ENCODE results near the gene MCUR1. TPM values are rescaled to one million over a fixed set of nuclear protein-coding genes. Genes with fewer than 3 reads are reported as not detected.
"Not testable (repeated sequence)": the region's sequence is repeated elsewhere in the genome, so short reads cannot be mapped to it uniquely, and the experiment has no call there.

MCUR1 gene
- polyA plus RNA-seq, 1 experiment: 6.2 TPM

DNA sequence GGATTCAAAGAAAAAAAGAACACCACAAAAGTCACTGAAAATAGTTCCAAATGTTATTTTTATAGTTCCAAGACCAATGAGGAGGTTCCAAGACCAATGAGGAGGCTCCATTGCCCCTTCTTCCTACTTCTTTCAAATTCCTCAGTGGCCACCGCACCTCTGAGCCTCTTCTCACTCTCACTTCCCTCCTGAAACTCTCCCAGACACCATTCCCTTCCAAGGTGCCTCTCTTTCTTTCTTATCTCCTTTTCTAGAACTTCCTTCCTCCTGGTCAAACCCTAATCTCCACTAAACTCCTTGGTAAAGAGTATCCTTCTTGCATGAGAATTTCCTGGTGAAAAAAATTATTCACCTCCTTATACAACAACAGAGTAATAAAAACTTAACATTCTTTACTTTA is 20.4 kb upstream of the MCUR1 start:
- Histone ChIP-seq H3K4me3 (ENCODE audit: low read depth, low read length) (no peak overlapping the region), H3K27me3 (ENCODE audit: control insufficient read depth, insufficient read depth, low read length) (no peaks in the 10 kb centered on the region; the same call in 1 of the 2 replicates)
- CTCF ChIA-PET: no interaction called here

DNA sequence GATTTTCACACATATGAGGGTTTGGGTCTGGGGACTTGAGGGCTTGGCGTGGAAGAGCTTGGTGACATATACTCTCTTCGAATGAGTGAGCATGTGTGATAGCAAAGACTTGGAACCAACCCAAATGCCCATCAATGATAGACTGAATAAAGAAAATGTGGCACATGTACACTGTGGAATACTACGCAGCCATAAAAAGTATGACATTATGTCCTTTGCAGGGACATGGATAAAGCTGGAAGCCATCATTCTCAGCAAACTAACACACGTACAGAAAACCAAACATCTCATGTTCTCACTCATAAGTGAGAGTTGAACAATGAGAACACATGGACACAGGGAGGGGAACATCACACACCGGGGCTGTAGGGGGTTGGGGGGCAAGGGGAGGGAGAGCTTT is 19.7 kb upstream of the MCUR1 start:
- DNase-seq (ENCODE audit: low read depth); CTCF ChIA-PET; H3K27me3 ChIP-seq (ENCODE audit: control insufficient read depth, insufficient read depth, low read length); POLR2A ChIA-PET; H3K36me3 ChIP-seq (ENCODE audit: control insufficient read depth, insufficient read depth, low read length); H3K4me3 ChIP-seq (ENCODE audit: low read depth, low read length): not testable (repeated sequence)

More for the DNA sequence above, 20.4 kb upstream of the MCUR1 start:
- TF ChIP-seq, protein P1, sequence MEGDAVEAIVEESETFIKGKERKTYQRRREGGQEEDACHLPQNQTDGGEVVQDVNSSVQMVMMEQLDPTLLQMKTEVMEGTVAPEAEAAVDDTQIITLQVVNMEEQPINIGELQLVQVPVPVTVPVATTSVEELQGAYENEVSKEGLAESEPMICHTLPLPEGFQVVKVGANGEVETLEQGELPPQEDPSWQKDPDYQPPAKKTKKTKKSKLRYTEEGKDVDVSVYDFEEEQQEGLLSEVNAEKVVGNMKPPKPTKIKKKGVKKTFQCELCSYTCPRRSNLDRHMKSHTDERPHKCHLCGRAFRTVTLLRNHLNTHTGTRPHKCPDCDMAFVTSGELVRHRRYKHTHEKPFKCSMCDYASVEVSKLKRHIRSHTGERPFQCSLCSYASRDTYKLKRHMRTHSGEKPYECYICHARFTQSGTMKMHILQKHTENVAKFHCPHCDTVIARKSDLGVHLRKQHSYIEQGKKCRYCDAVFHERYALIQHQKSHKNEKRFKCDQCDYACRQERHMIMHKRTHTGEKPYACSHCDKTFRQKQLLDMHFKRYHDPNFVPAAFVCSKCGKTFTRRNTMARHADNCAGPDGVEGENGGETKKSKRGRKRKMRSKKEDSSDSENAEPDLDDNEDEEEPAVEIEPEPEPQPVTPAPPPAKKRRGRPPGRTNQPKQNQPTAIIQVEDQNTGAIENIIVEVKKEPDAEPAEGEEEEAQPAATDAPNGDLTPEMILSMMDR (IDR thresholded peaks at IDR 0.05; ENCODE audit: insufficient read depth, low read depth, low read length): no peak
- no peak for DNase-seq (ENCODE audit: low read depth)
- POLR2A ChIA-PET: no interaction called here
- H3K36me3 ChIP-seq (ENCODE audit: control insufficient read depth, insufficient read depth, low read length): no peaks in the 10 kb centered on the region

DNA sequence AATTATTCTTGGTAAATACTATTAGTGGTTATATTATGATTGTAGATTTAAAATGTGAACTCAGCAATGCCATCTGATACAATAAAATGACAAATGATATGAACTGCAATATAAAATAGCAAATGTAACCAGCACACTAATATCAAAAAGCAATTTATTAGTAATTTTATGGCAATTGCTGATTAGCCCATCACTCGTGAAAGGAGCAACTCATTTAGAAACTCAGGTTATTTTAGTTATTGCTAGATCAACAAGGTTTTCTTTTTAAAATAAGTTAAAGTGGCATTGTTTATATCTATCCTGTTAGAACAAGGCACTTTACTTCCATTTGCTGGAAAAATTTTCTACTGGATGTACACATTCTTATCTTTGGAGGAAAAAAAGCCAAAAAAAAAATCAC is 18.4 kb upstream of the MCUR1 start:
- H3K36me3 ChIP-seq (ENCODE audit: control insufficient read depth, insufficient read depth, low read length): no peaks in the 10 kb centered on the region
- no peak overlapping the region for H3K4me3 ChIP-seq (ENCODE audit: low read depth, low read length)
- POLR2A ChIA-PET: no interaction called here
- H3K27me3 ChIP-seq (ENCODE audit: control insufficient read depth, insufficient read depth, low read length): no peaks in the 10 kb centered on the region; the same call in 1 of the 2 replicates
- CTCF ChIA-PET: no interaction called here
- DNase-seq (ENCODE audit: low read depth): no peak
- TF ChIP-seq, protein P1 (IDR thresholded peaks at IDR 0.05; ENCODE audit: insufficient read depth, low read depth, low read length): no peak

DNA sequence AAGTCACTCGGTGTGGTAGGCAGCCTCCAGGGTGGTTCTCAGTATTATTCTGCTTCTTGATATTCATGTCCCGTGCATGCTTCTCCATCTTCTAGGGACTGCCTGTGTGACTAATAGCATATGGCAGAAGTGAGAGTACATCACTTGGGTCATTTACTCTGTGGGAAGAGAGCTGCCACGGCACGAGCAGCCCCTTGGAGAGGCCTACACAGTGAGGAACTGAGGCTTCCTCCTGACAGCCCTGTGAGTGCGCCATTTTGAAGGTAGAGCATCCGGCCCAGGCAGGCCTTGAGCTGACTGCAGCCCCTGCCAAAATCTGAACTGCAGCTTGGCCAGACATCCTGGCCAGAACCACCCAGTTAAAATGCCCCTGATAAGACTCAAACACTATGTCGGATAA is 17.3 kb upstream of the MCUR1 start:
- H3K36me3 ChIP-seq (ENCODE audit: control insufficient read depth, insufficient read depth, low read length): no peaks in the 10 kb centered on the region
- no peaks in the 10 kb centered on the region; the same call in 1 of the 2 replicates for H3K27me3 ChIP-seq (ENCODE audit: control insufficient read depth, insufficient read depth, low read length)
- no peak for DNase-seq (ENCODE audit: low read depth)
- ChIA-PET CTCF (no interaction called here), POLR2A (no interaction called here)
- H3K4me3 ChIP-seq (ENCODE audit: low read depth, low read length): no peak overlapping the region
- TF ChIP-seq, protein P1 (IDR thresholded peaks at IDR 0.05; ENCODE audit: insufficient read depth, low read depth, low read length): no peak

DNA sequence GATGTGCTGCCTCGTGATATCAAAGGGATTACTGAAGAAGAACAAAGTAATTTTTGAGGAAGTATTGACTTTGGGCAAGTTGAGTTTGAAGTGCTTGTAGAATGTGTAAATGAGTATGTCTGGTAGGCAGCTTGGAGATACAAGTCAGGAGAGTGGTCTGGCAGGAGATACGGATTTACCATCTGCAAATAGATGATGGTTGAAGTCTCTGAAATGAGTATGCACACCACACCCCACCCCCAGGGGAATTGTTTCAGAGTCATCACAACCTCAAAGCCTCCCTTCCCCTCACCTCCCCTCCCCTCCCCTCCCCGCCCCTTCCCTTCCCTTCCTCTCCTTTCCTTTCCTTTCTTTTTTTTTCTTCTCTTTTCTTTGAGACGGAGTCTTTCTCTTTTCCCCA is 16.4 kb upstream of the MCUR1 start:
- ChIA-PET POLR2A (no interaction called here), CTCF (no interaction called here)
- H3K36me3 ChIP-seq (ENCODE audit: control insufficient read depth, insufficient read depth, low read length): no peaks in the 10 kb centered on the region
- no peak for DNase-seq (ENCODE audit: low read depth)
- TF ChIP-seq, protein P1 (IDR thresholded peaks at IDR 0.05; ENCODE audit: insufficient read depth, low read depth, low read length): no peak
- no peak overlapping the region for H3K4me3 ChIP-seq (ENCODE audit: low read depth, low read length)
- H3K27me3 ChIP-seq (ENCODE audit: control insufficient read depth, insufficient read depth, low read length): no peaks in the 10 kb centered on the region

DNA sequence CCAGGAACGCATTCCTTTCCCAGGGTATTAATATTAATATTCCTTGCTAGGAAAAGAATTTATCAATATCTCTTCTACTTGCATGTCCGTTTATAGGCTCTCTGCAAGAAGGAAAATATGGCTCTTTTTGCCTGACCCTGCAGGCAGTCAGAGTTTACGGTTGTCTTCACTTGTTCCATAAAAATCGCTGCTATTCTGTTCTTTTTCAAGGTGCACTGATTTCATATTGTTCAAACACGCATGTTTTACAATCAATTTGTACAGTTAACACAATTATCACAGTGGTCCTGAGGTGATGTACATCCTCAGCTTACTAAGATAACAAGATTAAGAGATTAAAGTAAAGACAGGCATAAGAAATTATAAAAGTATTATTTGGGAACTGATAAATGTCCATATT is 15.1 kb upstream of the MCUR1 start:
- DNase-seq (ENCODE audit: low read depth); H3K36me3 ChIP-seq (ENCODE audit: control insufficient read depth, insufficient read depth, low read length); H3K4me3 ChIP-seq (ENCODE audit: low read depth, low read length); H3K27me3 ChIP-seq (ENCODE audit: control insufficient read depth, insufficient read depth, low read length); CTCF ChIA-PET; POLR2A ChIA-PET: not testable (repeated sequence)

DNA sequence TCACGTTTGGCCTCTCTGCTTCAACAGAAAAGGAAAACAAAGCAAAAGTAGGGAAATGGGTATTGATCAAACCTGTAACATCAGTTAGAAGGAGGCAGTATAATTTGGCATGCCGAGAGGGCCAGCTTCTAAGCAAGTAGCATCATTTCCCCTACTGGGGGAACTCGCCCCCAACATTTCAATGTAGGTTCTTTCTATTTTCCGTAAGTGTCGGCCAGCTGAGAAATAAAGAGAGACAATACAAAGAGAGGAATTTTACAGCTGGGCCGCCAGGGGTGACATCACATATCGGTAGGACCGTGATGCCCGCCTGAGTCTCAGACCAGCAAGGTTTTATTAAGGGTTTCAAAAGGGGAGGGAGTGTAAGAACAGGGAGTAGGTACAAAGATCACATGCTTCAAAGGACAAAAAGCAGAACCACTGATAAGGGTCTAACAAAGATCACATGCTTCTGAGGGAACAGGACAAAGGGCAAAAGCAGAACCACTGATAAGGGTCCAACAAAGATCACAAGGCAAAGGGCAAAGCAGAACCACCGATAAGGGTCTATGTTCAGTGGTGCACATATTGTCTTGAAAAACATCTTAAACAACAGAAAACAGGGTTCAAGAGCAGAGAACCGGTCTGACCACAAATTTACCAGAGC is 14.4 kb upstream of the MCUR1 start:
- H3K27me3 ChIP-seq (ENCODE audit: control insufficient read depth, insufficient read depth, low read length); H3K36me3 ChIP-seq (ENCODE audit: control insufficient read depth, insufficient read depth, low read length); H3K4me3 ChIP-seq (ENCODE audit: low read depth, low read length); DNase-seq (ENCODE audit: low read depth); POLR2A ChIA-PET: not testable (repeated sequence)
- CTCF ChIA-PET: interaction anchor here (1.0 to 1.5 kb wide), 3 partner anchors 15 to 45 kb away, joined by 3 to 4 read pairs (median 3); no protein-coding TSS in a partner anchor
